PC-9 (cell line): ENCODE results near the gene LONP1. TPM values are rescaled to one million over a fixed set of nuclear protein-coding genes. Genes with fewer than 3 reads are reported as not detected.

Experiments used
- BruUV-seq: library from RNA; stranded (reverse); fragments of 400-500 nt; replicated peaks from 2 replicates; lab custom pipeline; 2021; lab: Mats Ljungman, UMichigan
- CTCF ChIA-PET: fragments of 300-600 bp; sonication (Branson Sonifier 250); formaldehyde crosslinking; loops from one replicate; lab custom pipeline; 2022; ENCODE audit warnings: antibody characterized with exemption; lab: Charles Lee
- POLR2A ChIA-PET: fragments of 300-600 bp; sonication (Branson Sonifier 250); formaldehyde crosslinking; loops from one replicate; lab custom pipeline; 2022; ENCODE audit warnings: antibody characterized with exemption; ENCODE audit not compliant: unreplicated experiment; lab: Charles Lee
- DNase-seq, 2 experiments: peaks; one replicate each; pipeline versions ENCODE4 v3.0.0 to v3.0.0-alpha.2; 2015 to 2022; ENCODE audit warnings: mixed read lengths in 1 of 2
- H2AFZ ChIP-seq: fragments of 200-600 bp; sonication (generic); 2 replicates; pipeline ENCODE4 v1.8.1; 2017; ENCODE audit warnings: antibody characterized with exemption
- H3F3A ChIP-seq: fragments of 200-600 bp; sonication (generic); 2 replicates; pipeline ENCODE4 v1.8.1; 2017; ENCODE audit warnings: antibody characterized with exemption, mild to moderate bottlenecking, low read depth; ENCODE audit not compliant: insufficient read depth
- H3K27ac ChIP-seq: fragments of 200-600 bp; sonication (generic); 2 replicates; pipeline ENCODE4 v1.6.1; 2016; ENCODE audit warnings: mixed run types
- H3K27me3 ChIP-seq: fragments of 200-600 bp; sonication (generic); 2 replicates; pipeline ENCODE4 v1.6.1; 2016; ENCODE audit warnings: low read depth, mixed run types; ENCODE audit not compliant: insufficient read depth
- H3K36me3 ChIP-seq: fragments of 200-600 bp; sonication (generic); 2 replicates; pipeline ENCODE4 v1.6.1; 2016; ENCODE audit warnings: low read depth, mixed run types
- H3K4me1 ChIP-seq: fragments of 200-600 bp; sonication (generic); replicated peaks from 2 replicates; pipeline ENCODE4 v1.6.1; 2016; ENCODE audit warnings: mixed run types; ENCODE audit not compliant: insufficient read depth
- H3K4me2 ChIP-seq: fragments of 200-600 bp; sonication (generic); 2 replicates; pipeline ENCODE4 v1.6.1; 2017; ENCODE audit warnings: mixed run types
- H3K4me3 ChIP-seq: fragments of 200-600 bp; sonication (generic); 2 replicates; pipeline ENCODE4 v1.6.1; 2016; ENCODE audit warnings: mixed run types
- H3K79me2 ChIP-seq: fragments of 200-600 bp; sonication (generic); 2 replicates; pipeline ENCODE4 v1.6.1; 2017; ENCODE audit warnings: low read depth, mixed run types
- H3K9me2 ChIP-seq: fragments of 200-600 bp; sonication (generic); 2 replicates; pipeline ENCODE4 v1.8.1; 2017; ENCODE audit warnings: mild to moderate bottlenecking; ENCODE audit not compliant: insufficient read depth
- H3K9me3 ChIP-seq: fragments of 200-600 bp; sonication (generic); 2 replicates; pipeline ENCODE4 v1.8.1; 2016; ENCODE audit warnings: low read depth; ENCODE audit not compliant: insufficient read depth
- H4K20me1 ChIP-seq: fragments of 200-600 bp; sonication (generic); 2 replicates; pipeline ENCODE4 v1.8.1; 2017; ENCODE audit not compliant: insufficient read depth
- EZH2 ChIP-seq: fragments of 200-600 bp; sonication (generic); IDR thresholded peaks from 2 replicates; pipeline ENCODE4 v1.8.0; 2017; ENCODE audit warnings: antibody characterized with exemption, low read depth
- intact Hi-C: fragments of 100-400 bp; cut with micrococcal nuclease; formaldehyde crosslinking; loops from one replicate; pipeline ENCODE4 v1.10.0; 2022; ENCODE audit not compliant: unreplicated experiment
- total RNA-seq: library from RNA; stranded (reverse); gene quantifications from 2 replicates; pipeline ENCODE4 v1.2.3, GENCODE V29; 2021
- TF ChIP-seq, protein P1 (sequence below): fragments of 200-600 bp; sonication (generic); conservative IDR thresholded peaks from 2 replicates; pipeline ENCODE4 v1.6.1; 2017; ENCODE audit warnings: mixed run types, antibody characterized with exemption, mild to moderate bottlenecking, moderate library complexity

Gene LONP1
- total RNA-seq, 1 experiment from 2014 or later = 78.2 TPM

DNA sequence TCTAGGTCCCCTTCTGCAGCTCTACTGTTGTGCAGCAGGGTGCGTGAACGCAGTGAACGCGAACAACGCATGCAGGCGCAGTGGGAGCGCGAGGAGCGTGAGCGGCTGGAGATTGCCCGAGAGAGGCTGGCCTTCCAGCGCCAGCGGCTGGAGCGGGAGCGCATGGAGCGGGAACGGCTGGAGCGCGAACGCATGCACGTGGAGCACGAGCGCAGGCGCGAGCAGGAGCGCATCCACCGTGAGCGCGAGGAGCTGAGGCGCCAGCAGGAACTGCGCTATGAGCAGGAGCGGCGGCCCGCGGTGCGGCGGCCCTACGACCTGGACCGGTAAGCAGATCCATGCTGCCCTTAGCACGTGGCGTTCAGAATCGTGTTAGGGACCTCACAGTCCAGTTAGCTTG lies 58.5 kb downstream of the LONP1 start:
- Histone ChIP-seq H4K20me1 (no peaks in the 10 kb centered on the region; the same call in 1 of the 2 replicates), H3K9me2 (no peaks in the 10 kb centered on the region), H3K36me3 (no peaks in the 10 kb centered on the region), H3F3A (no peaks in the 10 kb centered on the region), H3K79me2 (no peaks in the 10 kb centered on the region), H3K27ac (no peak overlapping the region), H3K4me2 (no peak overlapping the region), H3K27me3 (no peaks in the 10 kb centered on the region), H3K9me3 (no peaks in the 10 kb centered on the region), H3K4me3 (no peak overlapping the region), H2AFZ (no peak overlapping the region), H3K4me1 (no peaks in the 10 kb centered on the region)
- intact Hi-C loops = no loop called here
- DNase-seq = no peak
- BruUV-seq = no TSS peak
- POLR2A ChIA-PET = no interaction called here
- CTCF ChIA-PET = interaction anchor here (0.6 kb wide), 1 partner anchor 113 kb away, joined by 3 read pairs; no protein-coding TSS in a partner anchor
- no peak for TF ChIP-seq EZH2
- TF ChIP-seq, protein P1, sequence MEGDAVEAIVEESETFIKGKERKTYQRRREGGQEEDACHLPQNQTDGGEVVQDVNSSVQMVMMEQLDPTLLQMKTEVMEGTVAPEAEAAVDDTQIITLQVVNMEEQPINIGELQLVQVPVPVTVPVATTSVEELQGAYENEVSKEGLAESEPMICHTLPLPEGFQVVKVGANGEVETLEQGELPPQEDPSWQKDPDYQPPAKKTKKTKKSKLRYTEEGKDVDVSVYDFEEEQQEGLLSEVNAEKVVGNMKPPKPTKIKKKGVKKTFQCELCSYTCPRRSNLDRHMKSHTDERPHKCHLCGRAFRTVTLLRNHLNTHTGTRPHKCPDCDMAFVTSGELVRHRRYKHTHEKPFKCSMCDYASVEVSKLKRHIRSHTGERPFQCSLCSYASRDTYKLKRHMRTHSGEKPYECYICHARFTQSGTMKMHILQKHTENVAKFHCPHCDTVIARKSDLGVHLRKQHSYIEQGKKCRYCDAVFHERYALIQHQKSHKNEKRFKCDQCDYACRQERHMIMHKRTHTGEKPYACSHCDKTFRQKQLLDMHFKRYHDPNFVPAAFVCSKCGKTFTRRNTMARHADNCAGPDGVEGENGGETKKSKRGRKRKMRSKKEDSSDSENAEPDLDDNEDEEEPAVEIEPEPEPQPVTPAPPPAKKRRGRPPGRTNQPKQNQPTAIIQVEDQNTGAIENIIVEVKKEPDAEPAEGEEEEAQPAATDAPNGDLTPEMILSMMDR = no peak

- DNase-seq = no peak
- peaks cover 6% of the 10 kb centered on the region; the same call in 1 of the 2 replicates for H4K20me1 ChIP-seq
- H3K4me3 ChIP-seq = no peak overlapping the region
- H3K36me3 ChIP-seq = no peaks in the 10 kb centered on the region
- no peaks in the 10 kb centered on the region for H3K9me3 ChIP-seq
- intact Hi-C loops = no loop called here
- ChIA-PET POLR2A (no interaction called here), CTCF (no interaction called here)
- no TSS peak for BruUV-seq
- no peak overlapping the region for H3K4me2 ChIP-seq
- no peak for TF ChIP-seq EZH2
- TF ChIP-seq, protein P1 = no peak
- H2AFZ ChIP-seq = no peak overlapping the region
- peaks cover 7% of the 10 kb centered on the region; the same call in 1 of the 2 replicates for H3F3A ChIP-seq
- H3K9me2 ChIP-seq = no peaks in the 10 kb centered on the region
- H3K27ac ChIP-seq = no peak overlapping the region
- H3K79me2 ChIP-seq = no peaks in the 10 kb centered on the region
- H3K27me3 ChIP-seq = no peaks in the 10 kb centered on the region
- no peaks in the 10 kb centered on the region for H3K4me1 ChIP-seq
Measured at GRCh38 chr19:5655412-5655811, 64.5 kb downstream of the LONP1 start.

- TF ChIP-seq, protein P1 = no peak
- TF ChIP-seq EZH2 = no peak
- Histone ChIP-seq H3K4me2 (no peak overlapping the region), H2AFZ (no peak overlapping the region), H4K20me1 (peaks cover 6% of the 10 kb centered on the region; the same call in 1 of the 2 replicates), H3F3A (peaks cover 7% of the 10 kb centered on the region; the same call in 1 of the 2 replicates), H3K4me1 (no peaks in the 10 kb centered on the region), H3K9me3 (no peaks in the 10 kb centered on the region), H3K4me3 (no peak overlapping the region), H3K27ac (no peak overlapping the region), H3K27me3 (no peaks in the 10 kb centered on the region), H3K36me3 (no peaks in the 10 kb centered on the region), H3K9me2 (no peaks in the 10 kb centered on the region), H3K79me2 (no peaks in the 10 kb centered on the region)
- no TSS peak for BruUV-seq
- ChIA-PET POLR2A (no interaction called here), CTCF (no interaction called here)
- intact Hi-C loops = no loop called here
- no peak for DNase-seq
Measured at GRCh38 chr19:5654931-5655330, 65.0 kb downstream of the LONP1 start.
